ENCODE measurements around the gene CABP7. TPM values are rescaled to one million over a fixed set of nuclear protein-coding genes. Genes with fewer than 3 reads are reported as not detected.

Gene CABP7
- total RNA-seq (2022; extraction: Qiagen RNA extraction), result 0.03 to 0.21 TPM (median 0.18 TPM) in 5 replicates

GRCh38 chr22:29719899-29720645 lies at the start of gene CABP7:
Gene CABP7 (plus strand): TSS chr22:29720003. CDS start chr22:29720425, 422 bp downstream.

GRCh38 chr22:29766632-29767170 lies 46.9 kb downstream of the CABP7 start, which contains the start of gene ZMAT5:
Gene ZMAT5 (minus strand): TSS chr22:29767007. CDS start chr22:29748544, 18,463 bp downstream.

GRCh38 chr22:29767171-29768051 lies 47.6 kb downstream of the CABP7 start, which contains the start of gene UQCR10:
Gene UQCR10 (plus strand): TSS chr22:29767369. CDS start chr22:29767399, 30 bp downstream.

Other genes starting within 250 kb of the CABP7 start
- 0.07 to 0.17 TPM (median 0.12 TPM) in 5 replicates for gene NEFH, start 239.8 kb upstream of the CABP7 start, total RNA-seq (2022; extraction: Qiagen RNA extraction)
- 29.2 to 32.5 TPM (median 30.5 TPM) in 5 replicates for gene THOC5, start 166.2 kb upstream of the CABP7 start, total RNA-seq (2022; extraction: Qiagen RNA extraction)
- gene NIPSNAP1, start 138.9 kb upstream of the CABP7 start, total RNA-seq (2022; extraction: Qiagen RNA extraction), result 58.3 to 64.0 TPM (median 61.9 TPM) in 5 replicates
- gene NF2, start 116.4 kb upstream of the CABP7 start, total RNA-seq (2022; extraction: Qiagen RNA extraction), result 14.4 to 18.6 TPM (median 16.3 TPM) in 5 replicates
- gene ZMAT5, start 47.0 kb downstream of the CABP7 start, total RNA-seq (2022; extraction: Qiagen RNA extraction), result 13.3 to 20.0 TPM (median 18.0 TPM) in 5 replicates
- gene UQCR10, start 47.4 kb downstream of the CABP7 start, total RNA-seq (2022; extraction: Qiagen RNA extraction), result 104 to 132 TPM (median 115 TPM) in 5 replicates
- gene ASCC2, start 118.3 kb downstream of the CABP7 start, total RNA-seq (2022; extraction: Qiagen RNA extraction), result 21.2 to 32.4 TPM (median 31.8 TPM) in 5 replicates
- gene MTMR3, start 163.2 kb downstream of the CABP7 start, total RNA-seq (2022; extraction: Qiagen RNA extraction), result 6.5 to 10.0 TPM (median 9.7 TPM) in 5 replicates